Measurements from ENCODE around the gene PRKCD. TPM values are rescaled to one million over a fixed set of nuclear protein-coding genes. Genes with fewer than 3 reads are reported as not detected.

PRKCD gene
- total RNA-seq, 1 experiment from 2014 or later = 22.7 TPM

DNA sequence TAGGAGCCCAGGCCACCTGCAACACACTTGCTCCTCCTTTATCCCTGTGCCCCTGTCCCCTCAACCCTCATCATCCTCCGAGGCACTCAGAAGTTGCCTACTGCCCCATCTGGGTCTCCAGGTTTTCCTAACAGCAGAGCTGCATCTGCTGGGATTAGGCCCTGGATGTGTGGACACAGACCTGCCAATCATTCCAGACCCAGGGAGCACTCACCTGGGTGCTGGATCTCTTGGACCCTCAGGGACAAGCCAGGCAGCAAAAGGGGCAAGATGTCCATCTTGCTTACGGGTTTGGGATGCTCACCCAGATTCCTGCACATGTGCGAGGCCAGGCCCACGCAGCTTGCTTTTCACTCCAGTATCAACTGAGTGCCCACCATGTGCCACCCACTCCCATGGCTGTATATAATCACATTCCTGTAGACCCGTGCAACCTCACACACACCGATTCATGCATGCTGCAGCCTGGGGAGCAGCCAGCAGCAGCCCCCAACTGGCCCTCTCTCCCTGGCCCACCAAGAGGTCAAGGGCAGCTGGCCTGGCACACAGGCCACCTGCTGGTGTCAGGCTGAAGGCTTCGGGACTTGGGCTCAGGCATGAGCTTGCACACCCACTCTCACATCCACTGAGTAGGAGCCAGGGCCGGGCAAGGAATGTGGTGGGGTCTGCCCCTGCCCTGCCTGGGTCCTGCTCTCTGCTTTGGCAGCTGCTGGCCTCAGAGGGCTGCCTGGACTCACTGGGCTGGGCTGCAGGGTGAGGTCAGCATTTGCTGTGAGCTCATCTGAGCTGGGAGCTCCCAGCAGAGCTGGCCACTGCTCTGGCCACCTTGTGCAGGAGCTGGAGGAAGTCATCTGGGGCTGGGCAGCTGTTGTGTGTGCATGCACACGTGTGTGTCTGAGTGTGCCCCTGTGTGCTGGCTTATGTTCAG, 14.9 kb downstream of the PRKCD start:
- H3K27me3 ChIP-seq (ENCODE audit: low read length) = no peaks in the 10 kb centered on the region
- H3K36me3 ChIP-seq (ENCODE audit: insufficient read depth, low read length) = peaks cover 42% of the 10 kb centered on the region
- DNase-seq = no peak
- H3K79me2 ChIP-seq (ENCODE audit: low read length) = peaks cover 94% of the 10 kb centered on the region
- H3K4me2 ChIP-seq (ENCODE audit: low read depth, low read length, poor library complexity, severe bottlenecking) = peak overlapping the region; percentile 72
- peaks cover 6% of the 10 kb centered on the region; the same call in 1 of the 2 replicates for H4K20me1 ChIP-seq (ENCODE audit: insufficient read depth, low read depth, low read length)
- H3K9ac ChIP-seq (ENCODE audit: low read length) = peak overlapping the region; percentile 69
- peak overlapping the region; percentile 97 for H3K27ac ChIP-seq (ENCODE audit: low read length)
- H3K9me3 ChIP-seq (ENCODE audit: low read length) = no peaks in the 10 kb centered on the region
- no peak overlapping the region; the same call in 1 of the 2 replicates for H3K4me3 ChIP-seq (ENCODE audit: low read length)
- H3K9me2 ChIP-seq (replicated peaks; ENCODE audit: insufficient read depth, low read length) = no peaks in the 10 kb centered on the region
- H3K4me1 ChIP-seq (ENCODE audit: low read length) = peaks cover 100% of the 10 kb centered on the region
- H2AFZ ChIP-seq (ENCODE audit: low read length) = no peak overlapping the region

GRCh38 chr3:53178246-53178645, 17.2 kb downstream of the PRKCD start:
- H3K4me1 ChIP-seq (ENCODE audit: low read length) = peaks cover 84% of the 10 kb centered on the region
- H3K4me2 ChIP-seq (ENCODE audit: low read depth, low read length, poor library complexity, severe bottlenecking) = peak overlapping the region; percentile 77

GRCh38 chr3:53179580-53179979, 18.6 kb downstream of the PRKCD start:
- H3K4me3 ChIP-seq (ENCODE audit: low read length) = peak overlapping the region; percentile 52; the same call in 1 of the 2 replicates
- H3K4me2 ChIP-seq (ENCODE audit: low read depth, low read length, poor library complexity, severe bottlenecking) = peak overlapping the region; percentile 77
- H3K27ac ChIP-seq (ENCODE audit: low read length) = peak overlapping the region; percentile 91
- no peaks in the 10 kb centered on the region for H3K9me3 ChIP-seq (ENCODE audit: low read length)
- H3K36me3 ChIP-seq (ENCODE audit: insufficient read depth, low read length) = peaks cover 61% of the 10 kb centered on the region
- H2AFZ ChIP-seq (ENCODE audit: low read length) = no peak overlapping the region
- peaks cover 73% of the 10 kb centered on the region for H3K79me2 ChIP-seq (ENCODE audit: low read length)
- no peaks in the 10 kb centered on the region for H3K9me2 ChIP-seq (replicated peaks; ENCODE audit: insufficient read depth, low read length)
- H4K20me1 ChIP-seq (ENCODE audit: insufficient read depth, low read depth, low read length) = peaks cover 20% of the 10 kb centered on the region; the same call in 1 of the 2 replicates
- H3K9ac ChIP-seq (ENCODE audit: low read length) = peak overlapping the region; percentile 63
- H3K27me3 ChIP-seq (ENCODE audit: low read length) = no peaks in the 10 kb centered on the region
- H3K4me1 ChIP-seq (ENCODE audit: low read length) = peaks cover 71% of the 10 kb centered on the region
- DNase-seq = no peak

More at GRCh38 chr3:53178246-53178645, 17.2 kb downstream of the PRKCD start:
- Histone ChIP-seq H4K20me1 (ENCODE audit: insufficient read depth, low read depth, low read length) (peaks cover 20% of the 10 kb centered on the region; the same call in 1 of the 2 replicates), H2AFZ (ENCODE audit: low read length) (no peak overlapping the region), H3K4me3 (ENCODE audit: low read length) (no peak overlapping the region), H3K79me2 (ENCODE audit: low read length) (peaks cover 87% of the 10 kb centered on the region), H3K9me3 (ENCODE audit: low read length) (no peaks in the 10 kb centered on the region), H3K27ac (ENCODE audit: low read length) (peak overlapping the region; percentile 91), H3K9ac (ENCODE audit: low read length) (peak overlapping the region; percentile 63; the same call in 1 of the 2 replicates), H3K36me3 (ENCODE audit: insufficient read depth, low read length) (peaks cover 64% of the 10 kb centered on the region), H3K27me3 (ENCODE audit: low read length) (no peaks in the 10 kb centered on the region), H3K9me2 (replicated peaks; ENCODE audit: insufficient read depth, low read length) (no peaks in the 10 kb centered on the region)
- DNase-seq = no peak

GRCh38 chr3:53180305-53181023, 19.5 kb downstream of the PRKCD start:
- Histone ChIP-seq H4K20me1 (ENCODE audit: insufficient read depth, low read depth, low read length) (peaks cover 20% of the 10 kb centered on the region; the same call in 1 of the 2 replicates), H3K9me3 (ENCODE audit: low read length) (no peaks in the 10 kb centered on the region), H2AFZ (ENCODE audit: low read length) (no peak overlapping the region), H3K27ac (ENCODE audit: low read length) (peak overlapping the region; percentile 91), H3K4me2 (ENCODE audit: low read depth, low read length, poor library complexity, severe bottlenecking) (peak overlapping the region; percentile 77), H3K9me2 (replicated peaks; ENCODE audit: insufficient read depth, low read length) (no peaks in the 10 kb centered on the region), H3K27me3 (ENCODE audit: low read length) (no peaks in the 10 kb centered on the region), H3K9ac (ENCODE audit: low read length) (peak overlapping the region; percentile 63), H3K79me2 (ENCODE audit: low read length) (peaks cover 65% of the 10 kb centered on the region), H3K36me3 (ENCODE audit: insufficient read depth, low read length) (peaks cover 66% of the 10 kb centered on the region), H3K4me1 (ENCODE audit: low read length) (peaks cover 62% of the 10 kb centered on the region), H3K4me3 (ENCODE audit: low read length) (peak overlapping the region; percentile 52)
- peak; percentile 90 for DNase-seq

GRCh38 chr3:53181024-53181371, 20.0 kb downstream of the PRKCD start:
- no peak for DNase-seq
- H2AFZ ChIP-seq (ENCODE audit: low read length) = no peak overlapping the region
- peaks cover 62% of the 10 kb centered on the region for H3K36me3 ChIP-seq (ENCODE audit: insufficient read depth, low read length)
- no peaks in the 10 kb centered on the region for H3K9me2 ChIP-seq (replicated peaks; ENCODE audit: insufficient read depth, low read length)
- no peak overlapping the region for H3K4me3 ChIP-seq (ENCODE audit: low read length)
- peaks cover 20% of the 10 kb centered on the region; the same call in 1 of the 2 replicates for H4K20me1 ChIP-seq (ENCODE audit: insufficient read depth, low read depth, low read length)
- H3K79me2 ChIP-seq (ENCODE audit: low read length) = peaks cover 59% of the 10 kb centered on the region
- peaks cover 57% of the 10 kb centered on the region for H3K4me1 ChIP-seq (ENCODE audit: low read length)
- H3K9me3 ChIP-seq (ENCODE audit: low read length) = no peaks in the 10 kb centered on the region
- H3K9ac ChIP-seq (ENCODE audit: low read length) = peak overlapping the region; percentile 63
- peak overlapping the region; percentile 91 for H3K27ac ChIP-seq (ENCODE audit: low read length)
- peak overlapping the region; percentile 77 for H3K4me2 ChIP-seq (ENCODE audit: low read depth, low read length, poor library complexity, severe bottlenecking)
- no peaks in the 10 kb centered on the region for H3K27me3 ChIP-seq (ENCODE audit: low read length)

GRCh38 chr3:53181528-53181927, 20.5 kb downstream of the PRKCD start:
- Histone ChIP-seq H2AFZ (ENCODE audit: low read length) (no peak overlapping the region), H3K9me2 (replicated peaks; ENCODE audit: insufficient read depth, low read length) (no peaks in the 10 kb centered on the region), H3K4me1 (ENCODE audit: low read length) (peaks cover 55% of the 10 kb centered on the region), H3K9me3 (ENCODE audit: low read length) (no peaks in the 10 kb centered on the region), H4K20me1 (ENCODE audit: insufficient read depth, low read depth, low read length) (peaks cover 20% of the 10 kb centered on the region; the same call in 1 of the 2 replicates), H3K27me3 (ENCODE audit: low read length) (no peaks in the 10 kb centered on the region), H3K27ac (ENCODE audit: low read length) (peak overlapping the region; percentile 91), H3K79me2 (ENCODE audit: low read length) (peaks cover 54% of the 10 kb centered on the region), H3K4me3 (ENCODE audit: low read length) (no peak overlapping the region), H3K9ac (ENCODE audit: low read length) (peak overlapping the region; percentile 63; the same call in 1 of the 2 replicates), H3K36me3 (ENCODE audit: insufficient read depth, low read length) (peaks cover 60% of the 10 kb centered on the region), H3K4me2 (ENCODE audit: low read depth, low read length, poor library complexity, severe bottlenecking) (no peak overlapping the region)
- DNase-seq = no peak

- peaks cover 45% of the 10 kb centered on the region for H3K79me2 ChIP-seq (ENCODE audit: low read length)
- H4K20me1 ChIP-seq (ENCODE audit: insufficient read depth, low read depth, low read length) = peaks cover 13% of the 10 kb centered on the region; the same call in 1 of the 2 replicates
- peaks cover 62% of the 10 kb centered on the region for H3K36me3 ChIP-seq (ENCODE audit: insufficient read depth, low read length)
- H3K4me2 ChIP-seq (ENCODE audit: low read depth, low read length, poor library complexity, severe bottlenecking) = no peak overlapping the region
- H3K27me3 ChIP-seq (ENCODE audit: low read length) = no peaks in the 10 kb centered on the region
- peaks cover 53% of the 10 kb centered on the region for H3K4me1 ChIP-seq (ENCODE audit: low read length)
- no peak for DNase-seq
- H2AFZ ChIP-seq (ENCODE audit: low read length) = no peak overlapping the region
- no peaks in the 10 kb centered on the region for H3K9me2 ChIP-seq (replicated peaks; ENCODE audit: insufficient read depth, low read length)
- no peaks in the 10 kb centered on the region for H3K9me3 ChIP-seq (ENCODE audit: low read length)
- H3K27ac ChIP-seq (ENCODE audit: low read length) = no peak overlapping the region
- no peak overlapping the region for H3K9ac ChIP-seq (ENCODE audit: low read length)
- H3K4me3 ChIP-seq (ENCODE audit: low read length) = no peak overlapping the region
Measured at GRCh38 chr3:53182764-53183355, 21.9 kb downstream of the PRKCD start.
